GM12875 (cell line): ENCODE results near the gene WASF2.
"Not testable (repeated sequence)": the region's sequence is repeated elsewhere in the genome, so short reads cannot be mapped to it uniquely, and the experiment has no call there.

Experiments
- H3K4me3 ChIP-seq: one replicate; pipeline ENCODE4 v1.5.1; 2011; ENCODE audit warnings: low read depth, low read length, control low read depth
- TF ChIP-seq, protein P1 (sequence below): IDR thresholded peaks from 2 replicates; pipeline ENCODE4 v1.5.1; 2011; ENCODE audit warnings: low read depth, mild to moderate bottlenecking, control low read depth, inconsistent platforms, low read length, moderate library complexity, borderline replicate concordance; ENCODE audit not compliant: insufficient read depth

The WASF2 gene

DNA sequence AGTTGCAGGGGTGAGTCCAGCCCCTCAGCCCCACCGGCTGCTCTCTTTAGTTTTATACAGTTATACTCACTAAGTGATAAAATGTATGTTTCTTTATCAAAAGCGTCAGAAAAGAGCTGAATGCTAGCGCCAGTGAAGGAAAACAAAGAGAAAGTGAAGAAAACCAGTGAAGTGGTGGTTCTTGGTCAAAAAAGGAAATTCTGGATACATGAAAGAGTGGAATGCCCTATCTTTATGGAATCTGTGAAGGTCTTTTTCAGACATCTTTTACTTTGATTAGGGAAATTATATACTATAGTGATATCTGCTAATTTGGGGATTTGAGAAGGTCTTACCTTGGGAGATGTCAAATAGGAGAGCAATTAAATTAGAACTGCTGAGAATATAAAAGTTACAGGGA, 56.3 kb downstream of the WASF2 start:
- TF ChIP-seq, protein P1, sequence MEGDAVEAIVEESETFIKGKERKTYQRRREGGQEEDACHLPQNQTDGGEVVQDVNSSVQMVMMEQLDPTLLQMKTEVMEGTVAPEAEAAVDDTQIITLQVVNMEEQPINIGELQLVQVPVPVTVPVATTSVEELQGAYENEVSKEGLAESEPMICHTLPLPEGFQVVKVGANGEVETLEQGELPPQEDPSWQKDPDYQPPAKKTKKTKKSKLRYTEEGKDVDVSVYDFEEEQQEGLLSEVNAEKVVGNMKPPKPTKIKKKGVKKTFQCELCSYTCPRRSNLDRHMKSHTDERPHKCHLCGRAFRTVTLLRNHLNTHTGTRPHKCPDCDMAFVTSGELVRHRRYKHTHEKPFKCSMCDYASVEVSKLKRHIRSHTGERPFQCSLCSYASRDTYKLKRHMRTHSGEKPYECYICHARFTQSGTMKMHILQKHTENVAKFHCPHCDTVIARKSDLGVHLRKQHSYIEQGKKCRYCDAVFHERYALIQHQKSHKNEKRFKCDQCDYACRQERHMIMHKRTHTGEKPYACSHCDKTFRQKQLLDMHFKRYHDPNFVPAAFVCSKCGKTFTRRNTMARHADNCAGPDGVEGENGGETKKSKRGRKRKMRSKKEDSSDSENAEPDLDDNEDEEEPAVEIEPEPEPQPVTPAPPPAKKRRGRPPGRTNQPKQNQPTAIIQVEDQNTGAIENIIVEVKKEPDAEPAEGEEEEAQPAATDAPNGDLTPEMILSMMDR, result no peak
- no peak overlapping the region for H3K4me3 ChIP-seq

DNA sequence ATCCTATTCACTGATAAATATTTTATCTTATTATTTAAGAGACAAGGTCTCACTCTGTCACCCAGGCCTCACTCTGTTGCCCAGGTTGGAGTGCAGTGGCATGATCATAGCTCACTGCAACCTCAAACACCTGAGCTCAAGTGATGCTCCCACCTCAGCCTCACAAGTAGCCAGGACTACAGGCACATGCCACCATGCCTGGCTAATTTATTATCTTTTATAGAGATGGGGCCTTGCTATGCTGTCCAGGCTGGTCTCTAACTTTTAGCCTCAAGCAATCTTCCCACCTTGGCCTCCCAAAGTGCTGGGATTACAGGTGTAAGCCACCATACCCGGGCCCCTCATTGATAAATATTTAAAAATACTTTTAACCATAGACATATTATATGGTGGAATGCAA, 57.2 kb downstream of the WASF2 start:
- H3K4me3 ChIP-seq, result not testable (repeated sequence)

DNA sequence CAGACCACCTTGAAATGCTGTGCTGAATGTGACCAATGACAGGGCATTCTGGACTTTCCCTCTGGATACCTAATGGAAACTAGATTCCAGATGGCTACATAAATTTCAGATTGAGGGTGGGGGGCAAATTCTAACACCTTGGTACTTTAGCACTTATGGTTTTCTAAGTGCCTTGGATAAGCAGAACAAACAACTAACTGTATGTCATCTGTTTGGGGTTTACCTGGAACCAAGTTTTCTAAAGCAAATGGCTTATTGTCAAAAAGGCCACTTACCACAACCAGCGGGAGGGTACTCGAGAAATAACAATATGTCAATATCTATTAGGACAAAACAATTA, 58.4 kb downstream of the WASF2 start:
- H3K4me3 ChIP-seq, result no peak overlapping the region
- TF ChIP-seq, protein P1, result no peak

DNA sequence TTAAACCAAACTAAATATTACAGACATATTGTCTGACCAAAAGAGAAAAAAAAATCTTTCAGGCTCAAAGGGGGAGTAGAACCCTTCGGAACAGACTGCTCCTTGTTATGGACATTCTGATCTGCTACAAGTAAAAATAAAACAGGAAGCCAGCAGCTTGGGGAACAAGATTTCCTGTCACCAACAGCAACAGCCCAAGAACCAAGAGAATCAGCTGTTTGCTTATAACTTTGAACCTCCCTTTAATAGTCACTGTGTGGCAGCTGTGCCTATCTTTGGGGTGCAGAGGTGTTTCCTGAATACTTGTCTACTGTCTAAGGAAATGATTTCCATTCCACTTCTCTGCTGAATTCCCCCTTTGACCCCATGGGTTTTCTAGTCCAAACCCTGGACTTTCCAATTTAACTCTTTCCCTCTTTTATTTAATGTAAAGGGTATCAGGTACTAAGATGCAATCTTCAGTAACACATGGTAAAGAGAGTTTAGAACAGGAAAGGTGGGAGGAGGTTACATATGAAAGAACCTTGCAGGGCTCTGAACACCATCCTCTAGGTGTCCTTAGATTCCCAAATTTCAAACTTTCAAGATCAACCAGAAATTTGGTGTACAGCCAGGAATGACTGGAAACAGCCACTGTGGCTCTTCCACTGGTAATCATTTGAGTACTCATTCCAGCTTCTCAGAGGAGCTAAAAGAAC, 58.9 kb downstream of the WASF2 start:
- TF ChIP-seq, protein P1, result no peak
- H3K4me3 ChIP-seq, result no peak overlapping the region

DNA sequence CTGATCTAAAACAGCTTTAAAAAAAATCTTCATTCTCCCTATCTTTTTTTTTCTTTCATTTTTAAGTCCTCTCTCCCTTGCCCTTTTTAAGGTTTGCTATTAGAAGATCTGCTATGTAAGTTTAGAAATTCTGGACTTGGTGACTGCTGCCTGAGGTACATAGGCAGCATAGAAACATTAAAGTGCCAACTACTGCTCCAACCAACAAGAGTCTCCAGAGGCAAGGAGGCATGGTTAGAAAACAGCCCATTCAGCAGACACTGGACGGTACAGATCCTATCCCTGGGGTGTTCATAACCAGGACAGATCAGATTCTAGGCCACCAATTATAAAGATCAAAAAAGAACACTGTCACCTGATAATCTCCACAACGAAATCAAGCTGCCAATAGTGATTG, 60.9 kb downstream of the WASF2 start:
- TF ChIP-seq, protein P1, result no peak
- H3K4me3 ChIP-seq, result peak overlapping the region; percentile 19

DNA sequence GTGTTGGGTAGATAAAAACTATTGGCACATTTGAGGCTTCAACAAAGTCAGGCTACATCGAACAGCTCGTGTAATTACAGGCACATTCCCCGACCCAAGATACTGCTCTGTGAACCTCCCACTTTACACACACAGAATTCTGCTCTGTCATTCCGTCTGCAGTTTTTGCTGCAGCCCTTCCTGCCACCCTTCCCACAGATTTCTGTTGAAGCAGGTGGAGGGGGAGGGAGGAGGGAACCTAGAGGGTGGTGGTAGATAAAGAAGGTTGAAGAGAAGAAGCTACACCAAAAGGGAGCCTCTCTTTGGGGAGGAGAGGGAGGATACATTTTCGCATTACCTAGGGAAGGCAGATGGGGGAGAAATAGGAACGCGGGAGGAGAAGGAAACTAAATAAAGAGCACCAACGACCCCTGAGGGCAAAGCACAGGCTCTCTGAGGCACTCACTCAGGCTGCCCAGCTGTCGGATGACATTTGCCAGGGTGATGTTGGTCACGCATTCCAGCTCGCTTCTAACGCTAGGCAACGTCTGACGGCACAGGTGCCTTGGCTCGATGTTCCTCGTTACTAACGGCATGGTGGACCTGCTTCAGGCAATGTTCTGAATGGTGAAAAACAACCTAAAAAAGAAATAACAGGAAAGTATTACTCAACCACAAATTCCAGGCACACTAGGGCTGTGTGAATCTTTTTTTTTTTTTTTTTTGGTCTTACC, 61.5 kb downstream of the WASF2 start:
- TF ChIP-seq, protein P1, result no peak
- H3K4me3 ChIP-seq, result peak overlapping the region; percentile 19

DNA sequence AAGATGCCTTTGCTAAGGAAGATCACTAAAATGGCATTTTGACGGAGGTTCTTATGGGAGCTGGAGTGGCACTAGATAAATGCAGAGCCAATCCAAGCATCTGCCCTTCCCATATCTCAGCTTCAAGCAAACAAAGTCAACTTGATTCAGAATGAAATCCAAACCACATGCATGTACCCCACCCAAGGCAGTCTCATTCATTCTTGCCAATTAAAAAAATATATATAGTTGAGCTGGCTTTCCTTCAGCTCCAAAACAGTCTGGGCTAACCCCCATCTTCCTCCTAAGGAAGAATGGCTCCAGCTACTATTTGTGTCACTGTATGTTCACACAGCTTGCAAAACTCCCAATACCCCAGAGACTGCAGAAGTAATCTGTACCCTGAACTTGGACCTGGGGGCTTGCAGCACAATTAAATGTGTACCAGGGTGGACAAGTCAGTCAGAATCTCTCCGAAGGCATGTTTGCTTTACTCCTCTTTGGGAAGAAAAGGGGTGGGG, 62.1 kb downstream of the WASF2 start:
- TF ChIP-seq, protein P1, result no peak
- H3K4me3 ChIP-seq, result no peak overlapping the region
